Mononuclear cell (primary cell): ENCODE data around the gene FRAS1. TPM values are rescaled to one million over a fixed set of nuclear protein-coding genes. Genes with fewer than 3 reads are reported as not detected.
"Not testable (repeated sequence)": the region's sequence is repeated elsewhere in the genome, so short reads cannot be mapped to it uniquely, and the experiment has no call there.

Experiments used
- H3K27me3 ChIP-seq: 2 replicates; pipeline ENCODE4 v1.6.0; 2011; ENCODE audit warnings: low read length, control low read depth; ENCODE audit not compliant: insufficient read depth
- H3K4me1 ChIP-seq: 2 replicates; pipeline ENCODE4 v1.5.1; 2011; ENCODE audit warnings: mild to moderate bottlenecking, low read length, control low read depth; ENCODE audit not compliant: insufficient read depth
- H3K4me3 ChIP-seq: 2 replicates; pipeline ENCODE4 v1.5.1; 2011; ENCODE audit warnings: mild to moderate bottlenecking, low read length, moderate library complexity
- H3K9me3 ChIP-seq: 2 replicates; pipeline ENCODE4 v1.5.1; 2011; ENCODE audit warnings: low read depth, mild to moderate bottlenecking, control low read depth, low read length
- total RNA-seq: library from RNA; depleted of rRNA; stranded (reverse); fragments of >200 nt; gene quantifications from one replicate; pipeline ENCODE4 v1.2.3, GENCODE V29; 2012

Gene FRAS1
- total RNA-seq, 1 donor, result under 0.01 TPM

- no peaks in the 10 kb centered on the region for H3K4me1 ChIP-seq
- H3K27me3 ChIP-seq, result no peaks in the 10 kb centered on the region
- no peak overlapping the region for H3K4me3 ChIP-seq
- H3K9me3 ChIP-seq, result no peaks in the 10 kb centered on the region
Observed at GRCh38 chr4:78533854-78534253, 476.7 kb downstream of the FRAS1 start.

- H3K4me3 ChIP-seq, result no peak overlapping the region
- H3K27me3 ChIP-seq, result no peaks in the 10 kb centered on the region
- no peaks in the 10 kb centered on the region for H3K9me3 ChIP-seq
- H3K4me1 ChIP-seq, result no peaks in the 10 kb centered on the region
Observed at GRCh38 chr4:78534286-78534955, 477.3 kb downstream of the FRAS1 start.

GRCh38 chr4:78542373-78542772 lies 485.2 kb downstream of the FRAS1 start:
- H3K27me3 ChIP-seq, result no peaks in the 10 kb centered on the region
- no peaks in the 10 kb centered on the region for H3K4me1 ChIP-seq
- no peaks in the 10 kb centered on the region for H3K9me3 ChIP-seq
- no peak overlapping the region for H3K4me3 ChIP-seq

GRCh38 chr4:78543424-78544125 lies 486.5 kb downstream of the FRAS1 start:
- Histone ChIP-seq H3K4me3 (no peak overlapping the region), H3K4me1 (no peaks in the 10 kb centered on the region), H3K27me3 (no peaks in the 10 kb centered on the region), H3K9me3 (no peaks in the 10 kb centered on the region)

GRCh38 chr4:78544678-78545077 lies 487.6 kb downstream of the FRAS1 start:
- no peaks in the 10 kb centered on the region for H3K4me1 ChIP-seq
- no peaks in the 10 kb centered on the region for H3K9me3 ChIP-seq
- H3K4me3 ChIP-seq, result no peak overlapping the region
- H3K27me3 ChIP-seq, result no peaks in the 10 kb centered on the region

- Histone ChIP-seq H3K27me3 (peaks cover 7% of the 10 kb centered on the region), H3K4me1 (no peaks in the 10 kb centered on the region)
Observed at GRCh38 chr4:78545275-78546246, 488.4 kb downstream of the FRAS1 start.

GRCh38 chr4:78547899-78548298 lies 490.8 kb downstream of the FRAS1 start:
- peaks cover 16% of the 10 kb centered on the region for H3K4me1 ChIP-seq

More at GRCh38 chr4:78545275-78546246, 488.4 kb downstream of the FRAS1 start:
- H3K4me3 ChIP-seq, result no peak overlapping the region
- H3K9me3 ChIP-seq, result no peaks in the 10 kb centered on the region

GRCh38 chr4:78548889-78549288 lies 491.8 kb downstream of the FRAS1 start:
- H3K27me3 ChIP-seq, result peaks cover 20% of the 10 kb centered on the region
- peaks cover 22% of the 10 kb centered on the region for H3K4me1 ChIP-seq
- not testable (repeated sequence) for H3K4me3 ChIP-seq, H3K9me3 ChIP-seq

More at GRCh38 chr4:78547899-78548298, 490.8 kb downstream of the FRAS1 start:
- not testable (repeated sequence) for H3K4me3 ChIP-seq, H3K9me3 ChIP-seq
- H3K27me3 ChIP-seq, result peaks cover 20% of the 10 kb centered on the region

GRCh38 chr4:78551420-78552351 lies 494.6 kb downstream of the FRAS1 start, which contains the start of gene ANXA3:
ANXA3 (plus strand) TSS chr4:78551770; CDS start chr4:78554474, 2,704 bp downstream.
- Histone ChIP-seq H3K27me3 (peaks cover 20% of the 10 kb centered on the region), H3K4me3 (peak within 1 kb of the TSS; percentile 35), H3K4me1 (peaks cover 22% of the 10 kb centered on the region), H3K9me3 (no peaks in the 10 kb centered on the region)

GRCh38 chr4:78552389-78553042 lies 495.4 kb downstream of the FRAS1 start:
- Histone ChIP-seq H3K9me3 (no peaks in the 10 kb centered on the region), H3K4me3 (peak overlapping the region; percentile 35), H3K4me1 (peaks cover 22% of the 10 kb centered on the region), H3K27me3 (peaks cover 20% of the 10 kb centered on the region)

GRCh38 chr4:78553043-78553396 lies 495.9 kb downstream of the FRAS1 start:
- Histone ChIP-seq H3K4me3 (no peak overlapping the region), H3K27me3 (peaks cover 20% of the 10 kb centered on the region), H3K4me1 (peaks cover 22% of the 10 kb centered on the region), H3K9me3 (no peaks in the 10 kb centered on the region)

GRCh38 chr4:78553529-78554060 lies 496.5 kb downstream of the FRAS1 start:
- Histone ChIP-seq H3K27me3 (peaks cover 20% of the 10 kb centered on the region), H3K4me3 (no peak overlapping the region), H3K4me1 (peaks cover 22% of the 10 kb centered on the region), H3K9me3 (no peaks in the 10 kb centered on the region)

- Histone ChIP-seq H3K9me3 (no peaks in the 10 kb centered on the region), H3K4me1 (peaks cover 17% of the 10 kb centered on the region), H3K27me3 (peaks cover 4% of the 10 kb centered on the region), H3K4me3 (no peak overlapping the region)
Observed at GRCh38 chr4:78556665-78557064, 499.5 kb downstream of the FRAS1 start.
